Activated T-cell treated with anti-CD3 and anti-CD28 coated beads for 24 hours (primary cell): ENCODE data around the gene CHD2.

Source experiments
- DNase-seq: peaks from one replicate; pipeline ENCODE4 v3.0.0-alpha.2; 2020; ENCODE audit warnings: low read depth

The CHD2 gene

DNA sequence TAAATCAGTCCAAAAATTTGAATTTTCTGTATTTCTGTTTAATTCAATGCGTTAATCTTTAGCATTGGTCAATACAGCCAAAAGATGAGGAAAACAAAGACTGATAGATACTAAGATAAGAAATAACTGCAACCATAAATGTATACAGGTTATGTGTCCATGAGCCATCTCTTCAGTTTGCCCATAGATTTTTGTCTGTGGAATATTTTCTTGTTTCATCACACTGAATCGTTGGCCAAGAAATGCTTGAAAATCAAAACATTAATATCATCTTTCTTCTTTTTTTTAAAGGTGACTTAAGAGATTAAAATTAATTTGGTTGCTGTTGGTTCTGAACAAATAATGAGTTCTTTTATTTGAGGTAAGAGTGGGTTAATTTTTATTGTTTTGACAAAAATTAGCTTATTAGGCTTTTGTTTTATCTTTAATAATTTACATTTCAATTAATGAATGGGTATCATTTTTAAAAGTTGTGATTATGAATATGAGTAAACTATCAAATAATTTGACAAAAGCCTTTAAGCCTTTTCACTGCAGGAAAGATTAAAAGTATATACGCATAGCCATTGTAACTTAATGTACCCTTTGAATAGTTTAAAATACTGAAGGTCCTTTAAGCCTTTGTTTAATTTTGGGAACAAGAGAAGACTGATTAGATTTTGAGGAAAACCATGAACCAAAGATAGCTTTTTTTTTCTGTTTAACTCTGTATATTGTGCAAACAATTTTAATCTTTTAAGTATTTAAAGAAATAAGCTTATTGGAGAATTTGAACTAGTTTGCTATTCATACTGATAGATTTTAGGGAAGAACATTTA, 14.7 kb upstream of the CHD2 start:
- no peak for DNase-seq

DNA sequence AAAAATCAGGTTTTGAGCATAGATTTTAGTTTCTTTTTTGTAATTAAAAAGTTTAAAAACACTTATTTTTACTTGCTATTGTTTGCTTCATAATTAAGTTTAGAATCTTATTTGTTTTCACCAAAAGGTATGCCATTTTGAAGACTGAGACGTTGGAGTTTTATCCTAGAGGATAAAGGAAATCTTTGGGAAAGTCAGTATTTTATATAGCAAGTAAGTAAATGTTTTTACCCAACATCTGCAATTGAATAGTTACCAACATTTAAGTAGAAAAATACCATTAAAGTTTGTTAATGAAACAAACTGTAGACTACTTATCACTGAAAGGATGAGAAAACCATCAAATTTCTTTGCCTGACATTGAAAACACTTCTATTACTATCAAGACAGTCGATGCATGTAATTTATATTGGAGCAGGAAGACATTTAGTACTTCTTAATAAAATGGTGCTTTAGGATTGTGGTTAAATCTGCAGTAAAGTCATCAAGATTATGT, 14.0 kb upstream of the CHD2 start:
- DNase-seq: no peak

DNA sequence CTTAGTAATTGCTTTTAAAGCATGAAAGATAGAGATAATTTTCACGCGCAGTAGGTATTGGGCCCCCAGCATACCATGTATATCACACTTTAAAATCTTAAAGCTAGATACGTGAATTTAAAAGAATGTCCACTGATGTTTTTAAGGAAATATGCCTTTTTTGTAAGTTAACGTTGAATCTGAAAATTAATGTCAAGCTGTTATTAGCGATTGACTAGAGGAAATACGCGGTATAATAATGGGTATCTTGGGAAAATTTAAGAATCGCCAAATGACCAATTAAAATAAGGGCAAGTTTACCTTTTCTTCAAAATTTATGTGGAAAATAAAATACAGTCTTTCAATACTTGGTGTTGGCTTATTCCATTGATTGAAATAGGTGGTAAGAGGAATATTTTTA, 13.3 kb upstream of the CHD2 start:
- DNase-seq: no peak

DNA sequence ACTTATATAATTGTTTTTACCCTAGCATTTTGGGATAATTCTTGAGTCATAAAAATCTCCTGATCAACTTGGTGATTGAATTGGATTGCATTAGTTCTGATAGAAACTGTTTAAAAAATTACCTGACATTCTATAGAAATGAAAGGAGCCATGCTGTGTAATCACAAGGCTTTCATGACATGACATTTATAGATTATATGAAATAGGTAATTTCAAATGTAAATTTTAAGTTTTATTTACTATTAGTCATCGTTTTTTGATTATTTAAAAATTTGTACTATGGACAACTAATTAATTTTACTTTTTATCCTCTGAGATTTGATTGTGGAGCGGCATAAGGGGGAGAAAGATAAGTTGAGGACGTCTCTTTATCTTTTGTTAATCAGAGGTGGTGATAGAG, 12.3 kb upstream of the CHD2 start:
- DNase-seq: no peak

DNA sequence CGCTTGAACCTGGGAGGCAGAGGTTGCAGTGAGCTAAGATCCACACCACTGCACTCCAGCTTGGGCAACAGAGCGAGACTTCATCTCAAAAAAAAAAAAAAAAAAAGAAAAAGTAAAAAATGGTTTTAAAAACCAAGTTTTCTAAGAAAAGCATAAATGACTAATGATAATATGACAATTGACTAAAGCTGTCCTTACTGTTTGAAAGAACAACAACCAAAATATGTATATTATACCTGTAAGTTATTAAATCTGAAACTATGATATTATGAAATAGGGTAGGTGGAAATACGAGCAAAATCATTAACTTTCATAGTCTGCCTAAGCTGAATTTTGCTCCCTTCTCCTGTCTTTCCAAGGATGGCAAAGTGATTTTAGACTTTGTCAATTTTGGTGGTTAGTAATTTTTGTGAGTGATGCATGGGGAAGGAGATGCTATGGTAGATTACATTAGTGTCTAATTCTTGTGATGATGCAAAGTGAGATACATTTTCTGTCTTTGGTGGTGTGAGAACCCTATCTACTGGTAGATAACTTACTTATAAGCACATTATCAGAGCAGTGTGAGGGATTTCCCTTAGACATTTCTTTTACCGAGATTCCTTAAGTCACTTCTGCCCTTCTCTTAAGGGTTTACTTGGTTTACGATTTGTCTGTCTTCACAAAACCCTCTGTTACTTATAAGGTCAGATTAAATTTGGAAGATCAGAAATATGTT, 10.6 kb upstream of the CHD2 start:
- DNase-seq: no peak

DNA sequence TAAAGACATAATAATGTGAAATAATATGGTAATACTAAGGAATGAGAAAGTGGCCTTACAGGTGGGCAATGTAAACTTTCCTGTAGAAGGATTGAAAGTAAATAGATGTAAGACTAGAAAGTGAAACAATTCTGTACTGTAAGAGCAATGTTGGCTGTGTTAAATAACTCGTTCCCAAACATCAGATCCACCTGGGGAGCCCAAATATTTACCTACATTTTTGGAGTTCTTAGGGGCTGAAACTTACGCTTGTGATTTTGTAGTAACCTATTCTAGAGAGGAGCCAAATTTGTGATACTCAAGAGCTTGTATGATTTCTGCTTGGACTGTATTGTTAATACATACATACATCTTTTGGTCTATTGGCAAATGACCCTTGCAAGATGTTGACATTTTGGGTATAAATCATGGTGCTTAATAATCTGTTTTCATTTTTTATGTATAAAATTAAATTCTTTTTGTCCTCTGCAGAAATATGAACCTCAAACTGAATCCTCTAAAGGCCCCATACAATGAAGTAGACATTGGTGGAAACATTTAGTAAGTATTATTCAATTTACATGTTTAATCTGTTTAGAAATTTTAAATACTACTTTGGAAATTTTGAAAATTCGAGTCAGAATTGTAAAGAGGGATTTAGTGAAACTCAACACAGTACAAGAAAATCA, 8.5 kb upstream of the CHD2 start:
- DNase-seq: no peak

DNA sequence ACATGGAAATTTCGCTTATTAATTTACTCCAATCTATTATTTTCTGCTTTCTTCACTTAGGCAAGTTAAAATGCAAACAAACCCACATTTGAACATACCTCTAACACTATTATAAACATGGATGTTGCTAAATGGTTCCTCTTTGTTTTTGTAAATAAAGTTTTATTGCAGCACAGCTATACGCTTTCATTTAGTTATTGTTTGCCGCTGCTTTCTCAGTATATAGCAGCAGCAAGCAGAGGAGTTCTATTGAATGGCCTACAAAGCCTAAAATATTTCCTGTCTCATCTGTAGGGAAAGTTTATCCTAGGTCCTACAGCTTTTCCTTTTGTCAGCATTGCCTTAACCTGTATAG, 7.9 kb upstream of the CHD2 start:
- no peak for DNase-seq

DNA sequence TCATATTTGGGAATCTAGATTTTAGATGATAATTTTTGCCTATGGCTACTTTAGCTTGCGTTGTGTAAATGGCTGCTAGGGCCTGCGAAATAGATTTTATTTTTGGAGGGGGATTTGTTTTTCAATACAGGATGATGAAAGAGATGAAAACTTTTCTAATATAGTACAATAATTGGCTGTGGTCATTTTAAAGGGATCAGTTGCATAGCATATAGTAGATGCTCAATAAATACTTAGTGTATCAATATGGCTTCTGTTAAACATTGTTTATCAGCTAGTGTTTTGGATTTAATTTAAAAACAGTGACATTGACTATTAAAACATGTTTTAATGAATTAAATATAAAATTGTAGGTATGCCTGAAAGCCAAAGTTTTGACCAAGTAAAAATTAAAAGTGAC, 6.9 kb upstream of the CHD2 start:
- no peak for DNase-seq

DNA sequence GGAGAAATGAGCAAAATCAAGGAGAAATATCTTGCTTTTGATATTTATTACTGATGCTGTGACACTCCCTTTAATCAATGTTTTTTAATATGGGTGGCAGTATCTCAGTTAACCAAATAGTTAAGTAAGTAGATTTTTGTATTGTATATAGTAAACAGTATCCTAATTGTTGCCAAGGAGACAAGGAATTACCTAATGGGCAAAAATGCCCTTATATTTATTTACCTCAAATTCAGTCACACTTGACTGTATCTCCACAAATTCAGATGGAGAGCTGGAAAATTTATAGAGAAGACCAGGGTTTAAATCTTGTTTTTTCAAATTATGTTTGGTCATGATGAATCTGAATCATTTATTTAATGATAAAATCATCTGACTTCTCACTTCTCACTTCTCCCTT, 3.6 kb upstream of the CHD2 start:
- no peak for DNase-seq

DNA sequence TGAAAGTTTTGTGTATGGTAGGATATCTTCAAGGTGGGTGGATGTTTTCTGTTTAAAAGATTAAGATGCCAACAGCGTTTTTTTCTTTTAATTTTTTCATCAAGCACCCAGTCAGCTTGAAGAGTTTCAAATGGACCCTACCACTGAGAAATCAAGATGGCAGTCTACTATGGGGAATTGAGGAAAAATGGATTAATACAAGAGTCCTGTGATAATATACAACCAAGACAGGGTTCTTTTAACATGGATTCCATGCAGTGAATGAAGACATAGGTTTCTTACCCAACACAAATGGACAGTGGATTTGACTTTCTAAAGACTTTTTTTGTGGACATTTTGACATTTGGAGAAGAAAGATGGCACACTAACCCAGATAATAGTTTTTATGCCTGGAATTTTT, 2.5 kb upstream of the CHD2 start:
- no peak for DNase-seq

DNA sequence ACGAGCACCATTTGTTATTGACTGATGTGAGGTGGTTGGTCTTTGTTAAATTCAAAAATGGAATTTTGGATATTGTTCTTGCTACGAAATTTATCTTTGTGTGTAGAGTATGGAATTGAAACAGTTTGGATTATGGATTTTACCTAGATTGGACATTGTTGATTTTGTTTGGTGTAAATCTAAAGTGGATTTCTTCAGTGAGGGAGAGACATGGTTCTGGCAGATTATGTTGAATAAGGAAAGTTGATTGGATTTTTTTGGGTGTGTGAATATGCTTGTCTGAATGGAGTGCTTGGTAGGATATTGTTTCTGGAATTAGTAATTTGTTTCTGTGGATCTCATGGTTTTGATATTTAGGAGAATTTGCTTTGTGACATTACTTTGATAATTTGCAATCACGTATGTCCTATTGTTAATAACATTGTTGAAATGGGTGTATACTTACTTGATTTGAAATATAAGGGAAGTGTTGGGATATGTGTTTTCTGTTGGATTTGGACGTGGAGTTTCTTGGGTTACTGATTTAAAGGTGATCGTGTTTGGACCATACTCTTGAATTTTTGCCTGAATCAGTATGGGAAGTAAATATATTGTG, 1.0 kb upstream of the CHD2 start:
- DNase-seq: no peak

DNA sequence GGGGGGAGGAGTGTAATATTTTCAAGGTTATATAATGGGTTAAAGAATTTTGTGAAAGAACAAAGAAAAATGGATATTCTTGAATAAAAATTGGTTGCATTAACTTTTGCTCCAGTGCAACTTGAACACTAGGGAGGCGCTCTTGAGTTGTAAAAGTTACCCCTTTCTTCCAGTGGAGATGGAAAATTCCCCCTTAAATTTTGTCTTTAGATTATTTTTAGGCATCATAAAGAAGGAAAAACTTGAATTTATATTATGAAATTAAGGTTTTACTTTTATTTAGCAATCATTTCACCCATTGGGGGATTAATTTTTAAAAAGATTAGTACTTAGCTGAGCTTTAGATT, 550 bp upstream of the CHD2 start:
- no peak for DNase-seq

DNA sequence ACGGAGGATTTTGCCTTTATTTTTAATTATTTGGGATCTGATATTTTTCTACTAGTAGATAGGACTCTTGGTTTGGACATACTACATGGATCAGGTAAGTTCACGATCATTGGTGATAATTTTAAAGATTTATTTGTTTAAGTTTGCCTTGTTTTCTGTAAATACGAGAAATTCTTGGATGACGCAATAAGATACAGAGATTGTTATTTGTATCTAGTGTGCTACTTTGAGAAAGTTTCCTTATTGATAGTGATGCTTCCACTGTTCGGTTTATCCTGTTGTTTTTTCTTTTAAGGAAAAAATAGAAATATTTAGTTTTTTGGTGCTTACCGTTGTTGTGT, 577 bp downstream of the CHD2 start:
- DNase-seq: no peak

DNA sequence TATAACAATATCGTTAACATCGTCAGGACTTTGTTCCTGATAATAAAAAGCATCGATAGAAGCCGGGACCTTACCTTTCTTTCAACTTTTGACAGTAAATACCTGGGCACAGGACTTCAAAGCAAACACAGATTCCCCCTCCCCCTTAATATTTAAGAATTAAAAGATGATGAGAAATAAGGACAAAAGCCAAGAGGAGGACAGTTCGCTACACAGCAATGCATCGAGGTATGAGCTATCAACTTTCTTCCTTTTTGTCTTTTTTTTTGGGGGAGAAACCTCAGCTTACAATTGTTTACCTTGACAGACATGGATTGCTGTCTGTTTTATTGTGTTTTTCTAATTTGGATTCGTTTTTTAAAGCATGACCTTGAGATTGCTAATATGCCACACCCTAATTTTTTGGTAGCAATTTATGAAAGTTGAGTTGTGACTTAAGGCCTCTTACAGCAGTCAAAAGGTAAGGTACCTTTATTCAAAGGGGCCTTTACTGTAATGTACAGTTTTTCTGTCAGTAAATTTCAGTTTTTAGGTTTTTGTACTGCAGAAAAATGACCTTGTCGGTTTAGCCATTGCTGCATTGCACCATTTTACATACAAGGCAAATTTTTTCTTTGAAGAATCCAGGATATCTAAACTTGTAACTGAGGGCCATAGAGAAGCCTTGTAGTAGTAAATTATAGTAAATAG, 1.1 kb downstream of the CHD2 start:
- DNase-seq: no peak

DNA sequence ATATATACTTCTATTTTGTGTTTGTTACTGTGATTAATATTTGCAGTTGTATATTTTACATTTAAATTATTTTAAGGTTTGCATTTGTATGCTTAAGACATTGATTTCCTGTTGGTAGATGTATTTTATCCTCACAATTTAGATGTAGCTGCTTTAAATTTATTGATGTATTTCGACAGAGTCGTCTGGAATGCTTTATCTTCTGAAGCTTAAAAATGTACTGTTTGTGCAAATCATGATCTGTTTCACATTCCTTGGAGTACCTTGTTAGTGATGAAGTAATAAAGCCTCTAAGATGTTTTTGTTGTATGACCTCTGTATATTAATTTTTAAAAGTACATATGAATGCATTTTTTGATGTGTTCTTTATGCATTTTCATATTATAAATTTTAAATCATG, 1.9 kb downstream of the CHD2 start:
- DNase-seq: no peak

DNA sequence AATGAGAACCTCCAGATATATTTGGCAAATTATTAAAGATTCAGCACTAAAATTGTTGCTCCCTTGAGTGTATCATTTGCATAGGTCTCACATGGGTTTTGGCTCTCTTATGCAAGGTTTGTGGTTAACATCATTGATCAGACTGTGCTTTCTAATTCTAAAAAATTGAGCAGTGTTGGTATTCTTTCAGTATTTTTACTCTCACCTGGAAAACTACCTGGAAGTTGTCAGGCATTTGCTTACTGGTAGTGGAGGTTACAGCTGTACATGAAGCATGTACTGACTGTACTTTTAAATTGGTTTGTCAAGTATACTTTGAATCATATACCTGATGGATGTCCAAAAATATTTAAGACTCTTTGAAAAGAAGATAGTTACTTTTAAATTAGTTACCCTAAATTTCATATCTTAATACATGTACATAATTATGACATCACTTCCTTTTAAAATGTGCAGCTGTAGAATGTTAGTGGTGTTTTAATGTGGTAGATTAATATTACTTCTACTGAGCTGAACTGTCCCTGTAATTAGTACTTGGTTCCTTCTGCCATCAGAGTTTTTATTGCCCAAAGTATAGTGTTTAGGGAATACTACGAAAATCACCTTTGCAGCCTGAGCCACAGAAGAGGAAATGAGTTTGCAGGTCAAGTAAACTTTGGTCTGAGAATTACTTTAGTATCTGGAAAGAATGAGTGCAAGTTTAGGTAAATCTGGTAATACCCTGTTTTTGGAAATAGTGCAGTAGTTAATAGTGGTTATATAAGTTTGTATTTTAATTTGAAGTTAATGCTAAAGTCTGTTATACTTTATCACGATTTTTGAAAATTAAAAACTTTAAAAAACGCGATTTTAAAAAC, 2.8 kb downstream of the CHD2 start:
- DNase-seq: no peak

DNA sequence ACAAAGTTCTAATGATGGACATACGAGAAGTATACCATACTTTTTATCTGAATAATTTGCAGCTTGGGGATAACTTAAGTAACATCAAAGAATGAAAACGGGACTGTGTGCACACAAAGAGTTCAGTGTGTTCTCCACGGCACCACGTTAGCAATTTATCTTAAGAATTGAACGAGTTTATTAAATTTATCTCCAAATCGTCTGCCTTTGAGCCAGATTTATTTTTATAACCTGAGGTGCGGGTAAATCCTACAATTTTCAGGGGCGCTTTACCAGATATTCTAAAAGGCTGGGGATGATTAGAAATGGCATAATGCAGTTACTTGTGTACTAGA, 3.5 kb downstream of the CHD2 start:
- DNase-seq: no peak

DNA sequence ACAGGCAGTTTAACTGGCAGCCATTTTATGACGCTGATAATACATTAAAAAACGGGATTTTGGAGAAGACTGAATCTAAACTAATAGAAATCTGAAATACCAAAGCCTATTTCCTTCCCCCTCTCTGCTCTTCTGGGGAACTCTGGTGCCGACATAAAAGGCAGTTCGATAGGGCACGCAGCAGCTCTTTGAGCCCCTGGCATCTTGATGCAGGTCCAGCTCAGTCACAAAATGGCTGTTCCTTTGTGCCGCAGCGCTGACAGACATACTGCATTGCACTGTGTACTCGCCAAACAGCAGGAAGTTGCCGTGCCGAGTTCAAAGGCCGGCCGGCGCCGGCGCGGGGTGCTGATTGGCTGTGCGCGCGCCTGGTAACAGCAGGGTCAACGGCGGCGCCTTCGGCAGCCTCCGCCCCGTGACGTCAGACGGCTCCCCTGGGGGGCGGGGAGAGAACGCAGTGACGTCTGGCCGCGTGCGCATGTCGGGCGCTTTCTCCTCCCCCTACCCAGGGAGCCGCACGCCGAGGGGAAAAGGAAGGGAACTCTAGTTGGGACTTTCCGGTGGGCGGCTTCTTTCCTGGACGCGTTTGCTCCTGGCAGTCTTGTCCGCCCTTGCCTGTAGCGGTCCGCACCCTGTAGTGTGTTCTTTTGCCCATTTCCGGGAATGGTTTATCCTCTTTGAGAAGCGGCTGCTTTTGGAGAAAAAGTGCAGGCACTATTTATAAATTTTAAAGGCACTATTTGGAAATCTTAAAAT, 4.0 kb downstream of the CHD2 start:
- peak; percentile 98 for DNase-seq

DNA sequence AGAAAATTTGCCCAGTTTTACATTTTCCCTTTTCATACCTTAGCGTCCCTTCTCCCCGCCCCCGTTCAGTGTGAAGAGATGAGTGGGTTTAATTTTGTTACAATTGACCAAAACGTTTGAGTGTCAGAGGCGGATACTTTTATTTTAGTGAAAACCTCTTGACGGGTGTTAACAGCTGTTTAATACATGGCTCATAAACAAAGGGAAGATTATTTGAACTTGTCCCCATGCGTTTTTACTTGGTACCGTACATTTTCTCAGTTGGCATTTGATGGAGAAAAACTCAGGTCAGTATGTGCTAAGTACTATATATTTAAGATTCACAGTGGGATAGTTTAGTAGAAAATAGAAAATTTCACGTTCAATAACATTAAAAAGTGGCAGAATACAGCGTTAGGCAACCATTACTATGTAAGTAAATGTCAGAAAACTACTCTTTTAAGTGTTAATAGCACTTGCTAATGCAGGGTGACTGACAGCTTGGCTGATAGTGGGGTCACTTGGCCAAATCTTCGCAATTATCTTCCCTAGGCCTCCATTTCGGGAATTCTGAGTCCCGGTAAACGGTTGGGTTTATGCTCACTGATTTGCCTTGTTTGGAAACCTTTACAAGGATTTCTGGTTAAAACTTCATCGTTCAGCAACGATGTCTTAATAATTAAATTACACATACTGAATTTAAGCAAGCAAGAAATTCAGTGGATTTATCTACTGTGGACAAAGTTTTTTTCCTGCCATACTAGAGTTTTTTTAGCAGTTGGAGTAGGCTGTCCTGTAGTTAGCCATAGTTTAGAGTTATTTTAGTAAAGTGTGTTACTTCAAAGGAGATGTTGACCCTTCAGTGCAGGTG, 4.8 kb downstream of the CHD2 start:
- DNase-seq: no peak

DNA sequence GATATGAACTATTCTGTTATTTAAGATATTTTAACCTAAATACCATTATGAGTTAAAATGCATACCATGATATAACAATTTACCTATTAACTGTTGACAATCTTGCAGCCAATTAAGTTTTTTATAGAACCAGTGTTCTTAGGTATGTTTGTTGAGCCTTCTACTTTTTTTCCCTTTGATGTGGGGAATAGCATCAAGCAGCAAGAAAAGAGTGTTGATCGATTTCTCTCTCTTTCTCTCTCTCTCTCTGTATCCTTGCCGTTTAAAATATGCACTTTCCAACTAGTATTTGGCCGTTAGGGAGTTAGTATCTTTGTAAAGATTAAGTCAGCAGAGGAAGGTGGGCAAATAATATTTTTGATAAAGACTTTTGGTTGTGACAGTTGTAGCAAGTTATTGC, 5.9 kb downstream of the CHD2 start:
- no peak for DNase-seq
